Fibroblast of upper back skin (primary cell): ENCODE measurements around the gene ST6GALNAC4.

Source experiments
- DNase-seq: peaks from one replicate; pipeline ENCODE4 v3.0.0-alpha.2; 2013

The ST6GALNAC4 gene, protein sequence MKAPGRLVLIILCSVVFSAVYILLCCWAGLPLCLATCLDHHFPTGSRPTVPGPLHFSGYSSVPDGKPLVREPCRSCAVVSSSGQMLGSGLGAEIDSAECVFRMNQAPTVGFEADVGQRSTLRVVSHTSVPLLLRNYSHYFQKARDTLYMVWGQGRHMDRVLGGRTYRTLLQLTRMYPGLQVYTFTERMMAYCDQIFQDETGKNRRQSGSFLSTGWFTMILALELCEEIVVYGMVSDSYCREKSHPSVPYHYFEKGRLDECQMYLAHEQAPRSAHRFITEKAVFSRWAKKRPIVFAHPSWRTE

GRCh38 chr9:127916720-127917581, at the start of gene ST6GALNAC4:
Gene ST6GALNAC4 (minus strand): TSS chr9:127917041. CDS start chr9:127916419, 622 bp downstream.
- DNase-seq = peak; percentile 90

DNA sequence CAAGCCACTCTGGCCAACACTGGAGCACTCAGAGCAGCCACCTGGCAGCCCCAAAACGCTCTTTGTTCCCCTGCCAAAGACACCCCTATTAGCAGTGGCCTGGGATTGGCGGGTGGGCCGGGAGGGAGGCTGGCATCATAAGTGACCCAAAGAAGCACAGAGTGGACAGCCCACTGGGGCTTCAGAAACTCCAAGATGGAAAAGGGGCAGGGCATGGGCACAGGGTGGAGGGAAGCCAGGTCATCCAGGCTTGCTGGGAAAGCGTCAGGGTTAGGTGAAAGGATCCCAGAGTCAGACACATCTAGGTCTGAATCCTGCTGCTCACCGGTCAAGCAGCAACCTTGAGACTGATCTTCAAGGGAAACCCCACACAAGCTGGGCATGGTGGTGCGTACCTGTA, 49.1 kb upstream of the ST6GALNAC4 start:
- no peak for DNase-seq

DNA sequence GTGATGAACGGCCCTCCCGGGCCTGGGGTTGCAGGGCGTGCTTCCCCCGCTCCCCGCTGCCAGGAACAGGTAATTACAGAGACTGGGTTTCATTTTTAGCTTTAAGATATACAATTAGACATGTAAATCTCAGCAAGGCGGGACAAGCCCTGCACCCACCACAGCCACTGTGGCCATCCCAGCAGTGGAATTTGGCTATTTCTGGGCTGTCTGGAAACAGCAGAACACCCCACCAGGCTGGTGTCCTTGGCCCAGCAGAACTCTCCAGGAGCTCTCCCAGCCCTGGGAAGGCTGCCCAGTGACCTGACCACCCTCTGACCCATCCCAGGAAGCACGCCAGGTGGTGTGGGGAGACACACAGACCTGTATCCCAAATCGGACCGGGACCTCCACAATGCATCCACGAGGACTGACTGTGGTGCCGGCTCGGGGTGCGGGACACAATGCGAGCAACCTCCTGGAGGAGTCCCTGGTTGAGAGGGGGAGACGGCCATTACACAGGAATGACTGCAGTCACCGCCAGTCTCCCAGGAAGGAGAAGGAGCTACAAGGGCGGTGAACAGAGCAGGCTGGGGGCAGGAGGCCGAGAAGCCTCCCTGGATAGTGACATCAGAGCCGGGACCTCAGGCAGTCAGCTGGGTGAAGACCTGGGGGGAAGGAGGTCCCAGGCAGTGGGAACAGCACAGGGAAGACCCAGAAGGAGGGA, 46.7 kb upstream of the ST6GALNAC4 start:
- peak; percentile 34 for DNase-seq

DNA sequence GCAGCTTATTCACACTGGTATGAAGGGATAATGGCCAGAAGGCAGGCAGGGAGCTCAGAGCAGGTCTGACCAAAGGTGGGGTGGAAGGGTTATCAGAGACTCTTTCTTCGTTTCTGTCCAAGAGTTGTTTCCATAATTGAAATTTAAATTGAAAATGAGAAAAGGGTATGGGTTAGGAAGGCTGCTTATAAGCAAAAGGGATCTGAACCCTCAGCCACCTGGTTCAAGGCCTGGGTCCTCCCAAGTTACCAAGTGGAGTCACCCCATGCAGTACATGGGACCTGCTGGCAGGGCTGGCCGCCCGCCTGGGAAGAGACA, 46.2 kb upstream of the ST6GALNAC4 start:
- no peak for DNase-seq

DNA sequence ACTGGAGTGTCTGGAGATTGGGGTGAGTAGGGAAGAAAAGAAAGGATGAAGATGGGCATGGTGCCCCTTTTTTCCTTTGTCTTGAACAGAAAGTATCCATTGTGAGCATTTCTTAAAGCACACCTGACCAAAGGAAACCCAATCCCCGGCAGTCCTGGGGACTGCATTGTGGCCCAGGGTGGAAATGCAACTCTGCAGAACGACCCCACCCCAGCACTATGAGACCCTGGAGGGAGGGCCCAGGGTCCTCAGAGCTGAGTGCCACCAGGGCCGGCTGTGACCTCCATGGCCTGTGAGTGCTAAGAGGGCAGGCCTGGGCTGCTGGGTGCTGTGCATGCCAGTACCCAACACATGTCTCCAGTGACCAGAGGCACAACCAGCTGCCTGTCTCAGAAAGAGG, 45.4 kb upstream of the ST6GALNAC4 start:
- no peak for DNase-seq

DNA sequence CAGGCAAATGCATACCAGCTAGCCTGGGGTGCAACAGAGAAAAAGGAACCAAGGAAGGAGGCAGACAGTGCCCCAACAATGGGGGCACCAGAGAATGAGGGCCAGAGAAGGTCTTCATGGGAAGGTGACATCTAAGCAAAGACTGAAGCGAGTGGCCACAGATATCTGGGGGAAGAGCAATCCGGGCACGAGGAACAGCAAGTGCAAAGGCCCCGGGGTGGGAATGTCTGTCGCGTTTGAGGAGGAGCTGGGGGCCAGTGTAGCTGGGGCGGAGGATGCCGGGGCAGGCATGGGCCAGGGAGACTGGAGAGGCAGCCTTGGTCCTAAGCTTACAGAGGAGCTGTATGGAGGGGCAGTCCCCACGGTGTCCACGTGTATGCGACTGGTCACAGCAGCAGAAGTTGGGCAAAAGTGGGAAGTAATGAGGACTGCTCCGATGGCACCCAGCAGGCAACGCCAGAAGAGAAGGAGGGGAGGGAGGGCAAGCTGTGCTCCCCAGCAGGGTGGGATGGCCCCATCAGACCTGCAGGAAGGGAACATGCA, 44.8 kb upstream of the ST6GALNAC4 start:
- DNase-seq = no peak

DNA sequence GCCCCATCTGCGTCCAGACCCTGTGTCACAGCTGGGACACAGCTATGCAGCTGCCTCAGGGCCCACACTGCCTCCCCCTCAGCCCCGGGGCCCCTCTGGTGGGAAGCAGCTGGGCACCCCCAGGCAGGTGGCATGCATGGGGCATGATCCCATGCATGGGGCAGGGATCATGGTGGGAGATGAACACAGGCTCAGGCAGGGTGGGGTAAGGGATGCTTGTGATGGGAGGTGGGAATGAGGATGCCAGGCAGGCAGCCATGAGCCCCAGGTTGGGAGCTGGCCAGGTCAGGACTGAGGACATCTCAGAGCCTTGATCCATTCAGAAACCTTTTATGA, 44.3 kb upstream of the ST6GALNAC4 start:
- no peak for DNase-seq

DNA sequence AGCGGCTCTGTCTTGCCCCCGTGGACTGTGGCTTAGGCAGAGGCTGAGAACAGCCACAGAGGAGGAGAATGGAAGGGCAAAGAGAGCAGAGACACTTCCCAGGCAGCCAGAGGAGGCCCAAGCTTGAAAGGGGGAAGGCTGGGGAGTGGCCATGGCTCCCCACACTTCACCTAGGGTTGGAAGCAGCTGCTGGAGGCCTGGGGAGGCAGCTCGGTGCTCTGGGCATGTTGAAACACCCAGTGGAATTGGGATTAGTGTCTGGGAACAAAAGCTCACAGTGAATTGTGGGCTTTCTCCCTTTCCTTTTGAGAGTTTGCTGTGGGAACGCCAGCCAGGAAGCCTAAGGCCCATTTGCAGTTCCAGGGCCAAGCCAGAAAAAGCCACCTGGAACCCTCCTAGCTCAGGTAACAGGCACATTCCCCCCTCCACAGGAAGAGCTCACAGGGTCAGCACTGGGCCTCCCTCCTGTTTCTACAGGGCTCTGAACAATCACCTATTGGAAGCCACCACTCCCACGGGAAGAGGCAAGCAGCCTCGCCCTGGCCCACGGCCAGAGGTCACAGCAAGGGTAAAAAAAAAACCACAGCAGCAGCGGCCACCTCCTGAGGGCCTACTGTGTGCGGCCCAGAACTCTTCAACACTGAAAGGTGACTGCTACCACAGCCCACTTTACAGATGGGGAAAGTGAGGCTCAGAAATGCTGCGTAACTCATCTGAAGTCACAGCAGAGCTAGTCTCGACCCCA, 43.7 kb upstream of the ST6GALNAC4 start:
- DNase-seq = no peak

DNA sequence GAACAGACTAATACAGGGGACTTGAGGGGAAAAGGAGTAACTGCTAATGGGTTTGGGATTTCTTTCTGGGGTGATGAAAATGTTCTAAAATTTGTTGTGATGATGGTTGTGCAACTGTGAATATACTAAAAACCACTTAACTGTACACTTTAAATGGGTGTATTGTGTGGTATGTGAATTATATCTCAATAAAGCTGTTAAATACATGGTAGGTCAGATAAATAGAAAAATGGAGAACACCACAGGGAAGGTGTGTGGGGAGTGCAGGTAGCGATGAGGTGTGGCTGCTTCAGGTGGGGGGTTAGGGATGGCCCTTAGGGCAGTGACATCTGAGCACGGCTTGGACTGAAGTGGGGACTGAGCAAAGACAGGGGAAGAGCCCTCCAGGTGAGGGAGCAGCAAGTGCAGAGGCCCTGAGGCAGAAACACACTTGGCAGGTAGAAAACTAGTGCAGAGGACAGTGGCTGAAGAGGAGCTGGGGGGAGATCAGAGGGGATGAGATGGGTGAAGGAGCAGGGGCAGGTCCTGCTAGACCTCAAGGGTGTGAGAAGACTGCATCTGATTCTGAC, 43.1 kb upstream of the ST6GALNAC4 start:
- no peak for DNase-seq

- no peak for DNase-seq
Measured at GRCh38 chr9:127959398-127959797, 42.6 kb upstream of the ST6GALNAC4 start.

DNA sequence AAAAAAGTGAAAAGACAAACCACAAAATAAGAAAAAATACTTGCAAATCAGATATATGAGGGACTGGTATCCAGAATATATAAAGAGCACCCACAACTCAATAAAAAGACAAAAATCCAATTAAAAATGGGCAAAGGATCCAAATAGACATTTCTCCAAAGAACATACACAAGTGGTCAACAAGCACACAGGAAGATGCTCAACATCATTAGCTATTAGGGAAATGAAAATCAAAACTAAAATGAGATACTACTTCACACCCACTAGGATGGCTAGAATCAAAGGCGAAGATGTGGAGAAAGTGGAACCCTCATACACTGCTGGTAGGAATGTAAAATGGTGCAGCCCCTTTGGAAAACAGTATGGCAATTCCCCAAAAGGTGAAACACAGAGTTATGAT, 41.9 kb upstream of the ST6GALNAC4 start:
- no peak for DNase-seq

GRCh38 chr9:127955294-127956015, 38.6 kb upstream of the ST6GALNAC4 start:
- no peak for DNase-seq

DNA sequence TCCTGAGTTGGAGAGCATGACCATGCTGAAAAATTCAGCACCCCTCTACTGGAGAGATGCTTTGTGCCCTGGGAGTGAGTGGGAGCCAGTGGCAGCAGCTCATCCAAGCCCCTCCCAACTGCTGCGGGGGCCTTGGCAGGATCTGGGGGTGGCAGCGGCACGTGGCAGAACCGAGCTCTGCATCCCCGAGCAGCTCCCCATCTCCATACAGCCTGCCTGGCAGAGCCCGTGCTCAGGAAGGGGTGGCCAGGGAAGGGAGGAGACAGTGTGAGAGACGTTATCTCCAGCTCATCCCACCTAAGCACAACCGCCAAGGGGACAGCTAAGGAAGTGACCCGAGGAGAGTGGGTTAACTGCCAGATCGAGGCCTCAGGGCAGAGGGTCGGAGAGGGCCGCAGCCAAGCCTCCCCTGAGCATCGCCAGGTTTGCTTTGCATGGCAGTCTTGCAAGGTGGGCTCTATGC, 38.0 kb upstream of the ST6GALNAC4 start:
- DNase-seq = no peak

DNA sequence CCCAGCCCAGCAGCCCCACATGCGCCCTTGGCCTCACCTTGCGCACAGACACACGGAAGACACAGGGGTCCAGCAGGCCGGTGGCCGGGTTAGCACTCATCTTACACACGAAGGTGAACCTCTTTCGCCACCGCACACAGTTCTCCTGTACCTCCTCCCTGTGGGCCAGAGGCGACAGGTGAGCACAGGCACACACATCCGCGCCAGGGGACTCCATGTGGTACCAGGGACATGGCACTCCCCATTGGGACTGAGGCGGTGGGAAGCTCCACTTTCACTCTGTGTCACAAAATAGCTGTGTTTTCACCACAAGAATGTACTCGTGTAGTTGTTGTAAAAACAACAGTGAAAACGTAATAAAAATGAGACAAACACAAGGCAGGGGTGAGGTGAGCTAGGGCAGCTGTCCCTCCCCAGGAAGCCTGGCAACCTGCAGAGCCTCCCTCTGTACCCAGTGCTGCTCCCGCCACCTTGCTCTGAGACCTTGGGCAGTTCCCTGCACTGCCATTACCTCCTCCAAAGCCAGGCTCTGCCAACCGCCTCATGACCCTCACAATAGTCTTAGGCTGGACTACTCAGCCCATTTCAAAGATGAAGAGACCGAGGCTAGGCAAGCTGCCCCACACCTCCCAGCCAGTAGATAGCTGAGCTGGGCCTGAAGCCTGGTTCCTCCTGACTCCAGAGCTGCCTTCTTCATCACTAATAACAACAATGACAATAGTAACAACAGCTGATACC, 37.1 kb upstream of the ST6GALNAC4 start:
- no peak for DNase-seq

DNA sequence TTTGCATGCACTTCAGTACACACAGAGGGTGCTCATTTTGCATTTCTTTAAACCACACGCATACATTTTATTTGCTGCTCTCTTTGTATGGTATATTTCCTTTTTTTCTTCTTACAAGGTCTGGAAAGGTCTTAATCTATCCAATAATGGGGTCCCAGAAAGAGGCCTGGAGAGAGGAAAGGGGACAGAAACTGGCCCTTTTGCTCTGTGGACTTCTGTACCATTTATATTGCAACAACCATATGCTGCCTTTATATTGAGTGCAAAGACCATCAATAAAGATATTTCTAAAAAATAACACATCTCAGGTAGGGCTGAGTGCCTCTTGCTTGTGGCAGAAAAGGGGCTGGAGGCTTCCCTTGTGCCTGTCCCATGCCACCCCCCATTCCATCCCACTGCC, 36.3 kb upstream of the ST6GALNAC4 start:
- DNase-seq = no peak

DNA sequence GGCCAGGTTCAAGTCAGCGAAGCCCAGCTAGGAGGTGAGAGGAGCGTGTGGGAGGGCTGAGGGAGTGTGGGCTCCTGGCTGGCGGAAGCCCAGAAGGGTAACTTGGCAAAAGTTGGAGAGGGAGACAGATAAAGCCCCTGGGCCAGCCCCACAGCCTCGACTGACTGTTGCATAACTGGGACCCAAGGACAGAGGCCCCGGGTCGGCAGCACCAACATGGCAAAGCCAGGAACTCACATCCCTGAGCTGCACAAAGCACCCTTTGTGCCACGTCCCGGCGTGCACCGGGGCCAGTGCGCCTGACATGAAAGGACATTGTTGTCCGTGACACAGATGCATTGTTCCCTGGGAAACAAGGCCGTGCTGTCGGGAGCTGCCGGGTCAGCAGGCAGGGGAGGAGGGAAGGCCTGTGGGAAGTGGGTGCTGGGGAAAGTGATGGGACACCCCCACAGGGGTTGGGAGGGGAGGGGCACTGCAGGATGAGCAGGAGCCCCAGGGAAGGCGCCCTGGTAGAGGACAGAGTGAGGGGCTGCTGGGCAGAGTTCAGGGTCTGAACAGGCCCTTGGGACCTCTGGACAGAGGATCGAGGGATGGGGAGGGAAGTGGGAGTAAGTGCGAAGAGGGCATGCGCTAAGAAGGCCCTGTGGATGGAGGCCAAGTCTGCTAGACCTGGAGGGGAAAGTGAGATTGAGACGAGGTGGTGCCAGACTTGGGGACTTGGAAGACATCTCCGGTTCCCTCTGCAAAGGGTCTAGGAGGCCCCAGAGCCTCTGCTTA, 33.9 kb upstream of the ST6GALNAC4 start:
- no peak for DNase-seq

- DNase-seq = no peak
Measured at GRCh38 chr9:127949827-127950512, 33.1 kb upstream of the ST6GALNAC4 start.

- no peak for DNase-seq
Measured at GRCh38 chr9:127947841-127948710, 31.2 kb upstream of the ST6GALNAC4 start.
